ENCODE data around the gene LIMK2. TPM values are rescaled to one million over a fixed set of nuclear protein-coding genes. Genes with fewer than 3 reads are reported as not detected.
A peak's percentile ranks its signal among the peaks of the same experiment; 100 is the strongest.
"Not testable (repeated sequence)": the region's sequence is repeated elsewhere in the genome, so short reads cannot be mapped to it uniquely, and the experiment has no call there.

Gene LIMK2
- total RNA-seq, 4 donors from 2014 or later: 106 to 256 (median 139) TPM

DNA sequence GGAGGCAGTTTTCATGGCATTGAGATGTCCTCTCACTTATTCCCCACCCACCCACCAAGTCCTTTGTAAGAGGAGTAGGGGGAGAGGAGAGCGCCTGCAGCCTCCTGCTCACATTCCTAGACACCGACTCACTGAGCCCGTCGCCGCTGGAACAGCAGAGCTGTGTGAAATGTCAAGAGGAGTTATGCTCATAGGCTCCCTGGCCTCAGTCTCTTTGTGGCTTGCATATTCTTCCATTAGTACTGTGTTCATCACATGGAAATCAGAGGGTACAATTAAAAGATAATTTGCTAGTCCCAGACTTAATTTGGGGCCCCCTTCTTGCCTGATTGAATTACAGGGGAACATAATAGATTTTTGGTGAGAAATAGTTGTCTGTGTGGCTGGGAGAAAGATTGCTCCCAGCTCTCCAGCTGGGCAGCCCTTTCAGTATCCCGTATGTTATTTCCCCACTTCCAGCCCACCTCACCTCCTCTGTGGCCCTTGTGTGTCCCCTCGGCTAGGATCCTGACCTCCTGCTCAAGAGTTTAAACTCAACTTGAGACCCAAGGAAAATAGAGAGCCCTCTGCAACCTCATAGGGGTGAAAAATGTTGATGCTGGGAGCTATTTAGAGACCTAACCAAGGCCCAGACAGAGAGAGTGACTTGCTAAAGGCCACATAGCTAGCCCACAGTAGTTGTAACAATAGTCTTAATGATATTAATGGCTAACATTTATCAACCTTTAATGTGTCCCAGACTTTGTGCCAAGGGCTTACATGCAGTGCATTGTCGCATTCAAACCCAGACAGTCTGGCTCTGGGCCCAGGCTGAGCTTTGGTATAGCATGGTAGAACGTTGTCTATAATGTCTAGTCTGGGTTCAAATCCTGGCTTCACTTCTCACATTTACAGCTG is 32.2 kb downstream of the LIMK2 start:
- peak overlapping the region in 1 of 4 donors; percentile 2 for H3K27ac ChIP-seq
- H3K9me3 ChIP-seq: no peaks in the 10 kb centered on the region
- no peaks in the 10 kb centered on the region for H3K36me3 ChIP-seq
- H3K27me3 ChIP-seq: no peaks in the 10 kb centered on the region
- H3K4me1 ChIP-seq: peaks cover 0 to 34% (median 9%) of the 10 kb centered on the region in 4 donors
- TF ChIP-seq, protein P1, sequence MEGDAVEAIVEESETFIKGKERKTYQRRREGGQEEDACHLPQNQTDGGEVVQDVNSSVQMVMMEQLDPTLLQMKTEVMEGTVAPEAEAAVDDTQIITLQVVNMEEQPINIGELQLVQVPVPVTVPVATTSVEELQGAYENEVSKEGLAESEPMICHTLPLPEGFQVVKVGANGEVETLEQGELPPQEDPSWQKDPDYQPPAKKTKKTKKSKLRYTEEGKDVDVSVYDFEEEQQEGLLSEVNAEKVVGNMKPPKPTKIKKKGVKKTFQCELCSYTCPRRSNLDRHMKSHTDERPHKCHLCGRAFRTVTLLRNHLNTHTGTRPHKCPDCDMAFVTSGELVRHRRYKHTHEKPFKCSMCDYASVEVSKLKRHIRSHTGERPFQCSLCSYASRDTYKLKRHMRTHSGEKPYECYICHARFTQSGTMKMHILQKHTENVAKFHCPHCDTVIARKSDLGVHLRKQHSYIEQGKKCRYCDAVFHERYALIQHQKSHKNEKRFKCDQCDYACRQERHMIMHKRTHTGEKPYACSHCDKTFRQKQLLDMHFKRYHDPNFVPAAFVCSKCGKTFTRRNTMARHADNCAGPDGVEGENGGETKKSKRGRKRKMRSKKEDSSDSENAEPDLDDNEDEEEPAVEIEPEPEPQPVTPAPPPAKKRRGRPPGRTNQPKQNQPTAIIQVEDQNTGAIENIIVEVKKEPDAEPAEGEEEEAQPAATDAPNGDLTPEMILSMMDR (IDR thresholded peaks at IDR 0.05): no peak
- TF ChIP-seq POLR2A (IDR thresholded peaks at IDR 0.05): no peak
- no peak for DNase-seq
- H3K4me3 ChIP-seq: no peak overlapping the region

DNA sequence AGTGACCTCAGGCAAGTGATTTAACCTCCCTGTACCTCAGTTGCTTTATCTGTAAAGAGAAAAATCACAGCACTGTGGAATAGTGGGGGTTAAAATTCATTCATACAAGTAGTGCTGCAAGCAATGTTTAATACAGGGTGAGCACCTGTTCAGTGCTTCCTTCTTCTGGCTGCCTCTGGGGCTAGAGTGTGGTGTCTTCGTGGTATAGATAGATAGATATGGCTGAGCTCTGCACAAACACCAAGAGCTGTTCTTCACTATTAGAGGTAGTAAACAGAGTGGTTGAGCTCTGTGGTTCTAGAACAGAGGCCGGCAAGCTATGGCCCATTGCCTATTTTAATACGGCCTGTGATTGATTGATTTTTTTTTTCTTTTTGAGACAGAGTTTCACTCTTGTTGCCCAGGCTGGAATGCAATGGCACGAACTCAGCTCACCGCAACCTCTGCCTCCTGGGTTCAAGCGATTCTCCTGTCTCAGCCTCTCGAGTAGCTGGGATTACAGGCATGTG is 32.9 kb downstream of the LIMK2 start:
- TF ChIP-seq, protein P1 (IDR thresholded peaks at IDR 0.05): no peak
- no peak for TF ChIP-seq POLR2A (IDR thresholded peaks at IDR 0.05)
- Histone ChIP-seq H3K27ac (no peak overlapping the region), H3K27me3 (no peaks in the 10 kb centered on the region), H3K4me1 (peaks cover 0 to 40% (median 9%) of the 10 kb centered on the region in 4 donors), H3K4me3 (no peak overlapping the region), H3K9me3 (no peaks in the 10 kb centered on the region), H3K36me3 (no peaks in the 10 kb centered on the region)
- DNase-seq: no peak

DNA sequence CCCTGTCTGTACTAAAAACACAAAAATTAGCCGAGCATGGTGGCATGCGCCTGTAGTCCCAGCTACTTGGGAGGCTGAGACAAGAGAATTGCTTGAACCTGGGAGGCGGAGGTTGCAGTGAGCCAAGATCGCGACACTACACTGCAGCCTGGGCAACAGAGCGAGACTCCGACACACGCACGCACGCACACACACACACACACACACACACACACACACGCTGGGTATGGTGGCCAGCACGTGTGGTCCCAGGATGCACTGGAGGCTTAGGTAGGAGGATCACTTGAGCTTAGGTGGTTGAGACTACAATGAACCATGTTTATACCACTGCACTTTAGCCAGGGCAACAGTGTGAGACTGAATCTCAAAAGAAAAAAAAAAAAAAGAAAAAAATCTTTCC is 33.9 kb downstream of the LIMK2 start:
- not testable (repeated sequence) for H3K36me3 ChIP-seq, DNase-seq, H3K9me3 ChIP-seq, H3K27me3 ChIP-seq, H3K4me3 ChIP-seq, H3K27ac ChIP-seq
- peaks cover 0 to 41% (median 9%) of the 10 kb centered on the region in 4 donors for H3K4me1 ChIP-seq

DNA sequence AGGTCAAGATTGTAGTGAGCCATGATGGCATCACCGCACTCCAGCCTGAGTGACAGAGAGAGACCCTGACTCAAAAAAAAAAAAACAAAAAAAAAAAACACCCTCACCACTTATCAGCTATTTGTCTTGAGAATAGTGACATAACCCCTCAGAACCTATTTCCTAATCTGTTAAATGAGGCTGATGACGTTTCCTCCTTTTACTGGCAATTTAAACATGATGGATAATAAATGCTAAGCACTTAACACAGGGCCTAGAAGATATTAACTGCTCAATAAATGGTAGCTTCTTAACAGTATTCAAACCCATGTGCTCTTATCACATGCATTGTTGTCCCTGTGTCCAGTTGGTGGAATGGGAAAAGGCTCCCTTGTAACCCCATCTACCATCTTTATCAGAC is 34.6 kb downstream of the LIMK2 start:
- no peaks in the 10 kb centered on the region for H3K9me3 ChIP-seq
- peaks cover 0 to 47% (median 8%) of the 10 kb centered on the region in 4 donors for H3K4me1 ChIP-seq
- H3K36me3 ChIP-seq: no peaks in the 10 kb centered on the region
- TF ChIP-seq, protein P1 (IDR thresholded peaks at IDR 0.05): no peak
- no peak for TF ChIP-seq POLR2A (IDR thresholded peaks at IDR 0.05)
- no peak overlapping the region for H3K4me3 ChIP-seq
- DNase-seq: no peak
- no peak overlapping the region for H3K27ac ChIP-seq
- H3K27me3 ChIP-seq: no peaks in the 10 kb centered on the region

DNA sequence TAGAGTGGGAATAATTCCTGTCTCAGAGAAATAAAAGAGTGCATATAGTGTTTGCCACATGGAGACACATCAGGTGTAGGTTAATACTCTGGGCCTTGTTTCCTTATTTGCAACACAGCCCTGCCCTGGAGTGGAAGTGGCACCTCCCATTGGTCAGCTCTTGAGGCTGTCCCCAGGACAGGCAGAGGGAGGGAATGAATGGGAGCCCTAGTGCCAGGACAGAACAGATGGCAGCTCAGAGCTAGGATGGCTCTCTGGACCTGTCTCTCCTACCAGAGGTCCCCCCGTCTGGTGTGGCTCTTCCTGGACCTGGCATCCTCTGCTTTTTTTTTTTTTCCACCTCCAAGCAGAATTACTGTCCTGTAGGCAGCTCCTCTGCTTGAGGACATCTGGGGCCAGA is 35.6 kb downstream of the LIMK2 start:
- no peaks in the 10 kb centered on the region for H3K36me3 ChIP-seq
- no peak for TF ChIP-seq POLR2A (IDR thresholded peaks at IDR 0.05)
- TF ChIP-seq, protein P1 (IDR thresholded peaks at IDR 0.05): no peak
- no peaks in the 10 kb centered on the region for H3K9me3 ChIP-seq
- H3K27ac ChIP-seq: no peak overlapping the region
- peaks cover 0 to 49% (median 7%) of the 10 kb centered on the region in 4 donors for H3K4me1 ChIP-seq
- no peaks in the 10 kb centered on the region for H3K27me3 ChIP-seq
- H3K4me3 ChIP-seq: peak overlapping the region in 1 of 4 donors; percentile 39
- no peak for DNase-seq

DNA sequence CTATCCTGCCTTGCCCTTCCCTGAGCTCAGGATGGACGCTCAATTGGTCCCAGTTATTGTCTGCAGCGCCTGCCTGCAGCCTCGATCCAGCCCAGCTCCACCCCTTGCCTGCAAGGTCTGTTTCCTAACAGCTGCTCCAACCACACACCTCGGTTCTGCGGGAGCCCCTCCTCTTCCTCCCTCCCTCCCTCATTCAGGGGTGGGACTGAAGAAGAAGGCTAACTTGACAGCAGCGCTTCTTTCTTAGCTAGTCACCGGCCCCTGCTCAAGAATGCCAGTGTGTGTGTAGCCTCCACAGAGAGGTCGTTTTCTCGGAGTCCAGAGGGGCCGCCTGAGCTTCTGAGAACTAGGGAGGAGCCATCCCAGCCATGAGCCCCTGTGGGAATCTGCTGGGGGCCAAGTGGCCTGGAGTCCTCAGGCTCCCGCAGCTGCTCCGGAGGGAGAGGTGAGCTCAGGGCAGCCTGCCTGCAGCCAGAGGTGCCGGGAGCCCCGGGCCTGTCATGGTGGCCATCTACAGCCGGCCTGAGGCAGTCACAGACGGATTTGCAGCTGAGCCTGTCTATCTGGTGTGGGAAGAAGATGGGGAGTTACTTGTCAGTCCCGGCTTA is 36.1 kb downstream of the LIMK2 start:
- no peaks in the 10 kb centered on the region for H3K9me3 ChIP-seq
- H3K4me1 ChIP-seq: peaks cover 0 to 51% (median 5%) of the 10 kb centered on the region in 4 donors
- TF ChIP-seq, protein P1 (IDR thresholded peaks at IDR 0.05): no peak
- no peak for TF ChIP-seq POLR2A (IDR thresholded peaks at IDR 0.05)
- no peak overlapping the region for H3K27ac ChIP-seq
- DNase-seq: peak; percentile 51 to 78 (median 71)
- no peaks in the 10 kb centered on the region for H3K36me3 ChIP-seq
- peak overlapping the region in 2 of 4 donors; percentile 12 to 39 for H3K4me3 ChIP-seq
- H3K27me3 ChIP-seq: no peaks in the 10 kb centered on the region
